GM19463 (cell line): ENCODE results near the gene REXO1.
A peak's percentile ranks its signal among the peaks of the same experiment; 100 is the strongest.

Experiments used
- ATAC-seq: cut with Tn5 transposase; IDR thresholded peaks from one replicate; pipeline ENCODE4 v1.9.1; 2021; ENCODE audit warnings: mild to moderate bottlenecking, moderate library complexity; ENCODE audit not compliant: unreplicated experiment

The REXO1 gene

GRCh38 chr19:1849132-1849474 lies 820 bp upstream of the REXO1 start:
- ATAC-seq, result no peak

- peak; percentile 21 for ATAC-seq
Observed at GRCh38 chr19:1847684-1848398, 442 bp downstream of the REXO1 start.

DNA sequence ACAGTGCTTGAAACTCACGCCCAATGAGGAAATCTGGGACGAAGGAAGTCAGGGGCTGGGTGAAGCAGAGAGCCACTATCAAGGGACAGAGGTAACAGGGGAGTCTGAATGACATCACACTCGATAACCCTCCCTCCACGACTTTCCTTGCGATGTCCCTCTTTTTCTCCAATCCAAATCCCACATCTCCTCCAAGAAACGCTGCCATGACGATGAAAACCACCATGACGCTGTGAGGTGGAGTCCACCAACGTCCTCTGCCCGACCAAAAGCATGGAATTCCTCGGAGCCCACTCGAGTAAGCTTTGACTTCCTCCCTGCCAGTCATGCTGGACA lies 967 bp downstream of the REXO1 start:
- ATAC-seq, result no peak

DNA sequence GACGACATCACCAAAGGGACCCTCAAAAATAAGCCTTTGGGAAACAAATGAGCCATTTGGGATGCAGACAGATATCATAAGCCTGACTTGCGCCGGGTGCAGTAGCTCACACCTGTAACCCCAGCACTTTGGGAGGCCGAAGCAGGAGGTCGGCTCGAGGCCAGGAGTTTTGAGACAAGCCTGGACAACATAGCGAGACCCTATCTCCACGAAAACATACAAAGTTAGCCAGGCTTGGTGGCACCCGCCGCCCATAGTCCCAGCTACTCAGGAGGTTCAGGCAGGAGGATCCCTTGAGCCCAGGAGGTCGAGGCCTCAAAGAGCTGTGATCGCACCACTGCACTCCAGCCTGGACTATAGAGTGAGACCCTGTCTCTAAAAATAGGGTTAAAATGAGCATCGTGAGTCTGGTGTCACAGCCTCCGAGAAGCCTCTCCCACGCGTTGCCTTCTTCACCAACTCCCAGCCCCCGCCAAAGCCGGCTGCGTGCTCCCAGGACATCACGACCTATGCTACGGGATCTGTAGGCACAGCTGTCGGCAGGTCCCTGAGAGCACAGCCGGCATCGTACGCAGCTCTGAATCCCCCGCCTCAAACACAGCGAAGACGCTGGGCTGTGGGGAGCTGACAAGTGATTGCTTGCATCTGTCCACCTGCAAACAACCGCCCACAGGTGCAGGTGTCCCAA lies 1.6 kb downstream of the REXO1 start:
- no peak for ATAC-seq

DNA sequence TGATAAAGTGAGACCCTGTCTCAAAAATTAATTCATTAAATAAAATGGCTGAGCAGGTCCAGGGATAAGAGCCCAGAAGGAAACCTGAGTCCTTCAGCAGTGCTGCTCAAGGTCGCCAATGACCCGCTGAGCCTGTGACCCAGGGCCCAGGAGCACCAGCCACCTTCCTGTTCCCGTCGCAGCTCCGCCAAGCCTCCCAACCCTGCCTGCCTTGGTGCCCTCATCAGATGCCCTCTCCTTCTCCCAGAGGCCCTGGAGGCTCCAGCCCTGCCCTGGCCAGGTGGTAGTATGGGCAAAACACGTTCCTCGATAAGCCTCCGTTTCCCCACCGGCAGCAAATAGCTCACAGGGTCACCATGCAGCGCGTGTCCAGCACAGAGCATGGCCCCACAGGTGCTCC lies 2.6 kb downstream of the REXO1 start:
- no peak for ATAC-seq

DNA sequence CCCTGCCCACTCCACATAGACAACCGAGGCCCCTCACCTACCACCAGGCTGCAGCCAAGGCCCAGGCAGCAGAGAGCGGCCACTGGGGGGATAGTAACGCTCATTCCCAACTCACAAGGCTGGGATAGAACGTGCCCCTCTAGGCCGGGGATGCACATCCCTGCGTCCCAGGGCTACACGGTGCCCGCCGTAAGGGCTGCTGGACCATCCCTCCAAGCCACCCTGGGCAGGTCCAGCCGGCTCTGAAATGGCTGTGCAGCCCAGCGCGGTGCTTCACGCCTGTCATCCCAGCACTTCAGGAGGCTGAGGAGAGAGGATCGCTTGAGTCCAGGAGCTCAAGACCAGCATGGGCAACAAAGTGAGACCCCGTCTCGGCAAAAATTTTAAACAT lies 3.2 kb downstream of the REXO1 start:
- ATAC-seq, result no peak

DNA sequence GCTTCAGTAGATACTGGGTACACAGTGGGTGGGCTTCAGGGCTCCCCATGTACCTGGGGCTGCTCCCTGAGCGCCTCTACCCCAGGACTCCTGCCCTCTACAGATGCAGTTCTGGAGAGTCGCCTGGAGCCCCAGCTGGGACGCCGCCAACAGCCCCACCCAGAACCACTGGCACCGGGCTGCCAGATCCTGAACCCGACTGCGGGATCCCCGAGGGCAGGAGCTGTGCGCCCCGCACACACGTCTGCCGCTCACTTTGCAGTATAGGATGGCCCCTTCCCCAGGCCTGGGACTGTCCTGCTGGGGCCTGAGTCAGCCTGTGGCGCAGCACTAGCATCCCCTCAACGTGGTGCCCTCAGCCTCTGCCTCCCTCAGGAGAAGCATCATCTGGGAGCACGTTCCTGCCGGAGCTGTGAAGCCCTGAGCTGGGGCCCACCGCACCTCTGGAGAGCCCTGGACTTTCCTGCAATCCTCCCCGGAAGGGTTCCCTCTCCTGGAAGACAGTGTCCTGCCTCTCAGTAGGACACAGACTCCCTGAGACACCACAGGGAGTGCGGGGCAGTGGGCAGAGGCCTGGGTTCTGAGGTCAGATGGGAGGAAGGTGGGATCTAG lies 3.7 kb downstream of the REXO1 start:
- ATAC-seq, result no peak

GRCh38 chr19:1843646-1844394 lies 4.5 kb downstream of the REXO1 start:
- no peak for ATAC-seq

DNA sequence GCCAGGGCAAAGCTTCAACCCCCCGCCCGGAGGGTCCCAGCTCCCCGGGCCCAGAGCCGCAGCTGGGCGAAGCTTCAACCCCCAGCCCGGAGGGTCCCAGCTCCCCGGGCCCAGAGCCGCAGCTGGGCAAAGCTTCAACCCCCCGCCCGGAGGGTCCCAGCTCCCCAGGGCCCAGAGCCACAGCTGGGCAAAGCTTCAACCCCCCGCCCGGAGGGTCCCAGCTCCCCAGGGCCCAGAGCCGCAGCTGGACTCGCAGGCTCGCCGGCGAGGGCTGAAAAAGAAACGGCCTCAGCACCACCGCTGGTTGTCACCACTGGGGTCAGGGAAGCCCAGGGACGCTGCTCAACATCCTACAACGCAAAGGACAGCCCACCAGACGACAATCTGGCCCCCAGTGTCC lies 5.2 kb downstream of the REXO1 start:
- ATAC-seq, result no peak

DNA sequence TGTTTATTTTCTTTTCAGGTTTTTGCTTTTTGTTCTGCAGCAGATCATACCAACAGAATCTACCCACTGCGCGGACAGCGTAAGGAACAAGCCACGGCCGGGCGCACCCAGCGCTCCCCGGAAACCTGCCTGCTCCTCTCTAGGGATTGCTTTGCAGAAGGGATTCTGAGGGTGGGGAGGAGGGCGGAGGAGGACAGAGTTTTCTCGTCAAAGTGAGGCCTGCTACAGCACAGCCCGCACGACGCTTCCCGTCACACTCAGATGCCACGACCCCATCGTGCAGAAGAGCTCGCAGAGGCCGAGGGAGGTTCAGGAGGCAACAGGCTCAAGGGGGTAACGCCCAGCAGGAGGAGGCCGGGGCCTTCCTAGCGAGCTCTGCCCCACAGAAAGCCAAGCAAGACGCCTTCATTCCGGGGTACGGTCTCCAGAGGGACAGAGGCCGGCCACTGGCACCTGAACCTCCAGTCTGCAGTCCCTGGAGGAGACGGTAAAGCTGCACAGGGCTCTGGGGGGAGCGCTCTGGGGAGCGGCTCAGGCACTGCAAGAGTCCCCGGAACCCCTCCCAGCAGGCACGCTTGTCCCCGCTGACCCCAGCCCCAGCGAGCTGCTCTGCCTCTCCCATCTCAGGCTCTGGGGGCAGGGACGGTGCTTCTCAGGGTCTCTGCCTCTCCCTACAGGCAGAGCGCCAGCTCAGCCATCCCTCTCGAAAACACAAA lies 6.9 kb downstream of the REXO1 start:
- ATAC-seq, result no peak

DNA sequence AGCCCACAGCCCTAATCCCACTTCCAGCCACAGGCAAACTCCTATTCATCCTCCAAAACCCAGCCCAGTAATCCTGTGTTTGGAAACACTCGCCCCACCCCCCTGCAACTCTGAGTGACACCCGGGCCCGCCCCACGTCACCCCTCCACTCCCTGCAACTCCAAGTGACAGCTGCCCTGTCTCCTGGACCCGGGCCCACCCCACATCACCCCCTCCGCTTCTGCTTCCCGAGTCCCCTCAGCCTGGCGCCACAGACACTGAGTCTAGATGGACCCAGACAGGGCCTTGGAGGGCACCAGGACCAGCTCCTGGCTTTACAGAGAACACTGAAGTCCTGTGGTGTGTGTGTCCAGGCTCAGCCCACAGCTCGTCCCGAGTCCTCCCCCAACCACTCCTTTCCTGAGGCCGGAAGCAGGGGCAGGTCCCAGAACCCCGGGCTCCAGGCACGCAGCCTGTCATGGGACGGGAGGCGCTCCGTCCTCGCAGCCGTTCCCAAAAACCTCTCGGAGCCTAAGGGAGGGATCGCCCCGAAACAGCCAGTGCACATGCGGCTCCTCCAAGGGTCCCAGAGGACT lies 7.7 kb downstream of the REXO1 start:
- ATAC-seq, result no peak

DNA sequence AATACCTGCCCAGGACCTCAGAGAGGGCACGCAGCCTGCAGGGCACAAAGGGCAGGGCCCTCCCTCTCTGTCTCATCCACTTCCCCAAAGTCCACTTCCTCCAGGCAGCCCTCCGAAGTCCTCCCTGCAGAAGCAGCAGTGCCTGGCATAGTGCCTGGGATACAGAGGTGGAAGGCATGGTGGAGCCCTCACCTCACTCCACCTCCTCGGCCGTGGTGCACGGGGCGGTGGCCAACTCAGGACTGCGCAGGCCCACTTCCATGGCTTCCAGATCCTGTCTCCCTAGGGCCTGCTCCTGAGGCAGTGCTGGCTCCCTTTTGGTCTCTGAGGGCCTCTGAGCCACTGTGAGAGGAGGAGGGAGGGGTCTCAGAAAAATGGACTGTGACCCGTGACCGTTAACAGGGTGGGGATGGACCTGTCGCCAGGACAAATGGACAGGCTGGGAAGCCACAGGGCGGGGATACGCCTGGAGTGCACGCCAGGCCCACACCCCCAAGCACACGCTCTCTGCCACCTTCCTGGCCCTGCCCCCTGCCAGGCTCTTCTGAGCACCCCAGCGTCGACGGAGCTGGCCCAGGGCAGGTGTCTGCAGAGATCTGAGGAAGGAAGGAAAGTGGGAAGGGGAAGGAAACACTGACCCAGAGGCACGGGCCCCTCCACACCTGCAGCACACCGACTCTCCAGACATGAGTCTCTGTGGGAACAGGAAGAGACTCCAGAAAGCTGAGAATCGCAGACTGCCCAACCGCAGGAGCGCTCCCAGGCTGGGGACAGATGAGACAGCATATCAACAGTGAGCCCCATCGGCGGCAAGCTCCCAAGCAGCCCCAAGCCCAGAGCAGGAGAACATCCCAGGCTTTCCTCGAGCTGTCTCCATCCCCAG lies 8.4 kb downstream of the REXO1 start:
- no peak for ATAC-seq

DNA sequence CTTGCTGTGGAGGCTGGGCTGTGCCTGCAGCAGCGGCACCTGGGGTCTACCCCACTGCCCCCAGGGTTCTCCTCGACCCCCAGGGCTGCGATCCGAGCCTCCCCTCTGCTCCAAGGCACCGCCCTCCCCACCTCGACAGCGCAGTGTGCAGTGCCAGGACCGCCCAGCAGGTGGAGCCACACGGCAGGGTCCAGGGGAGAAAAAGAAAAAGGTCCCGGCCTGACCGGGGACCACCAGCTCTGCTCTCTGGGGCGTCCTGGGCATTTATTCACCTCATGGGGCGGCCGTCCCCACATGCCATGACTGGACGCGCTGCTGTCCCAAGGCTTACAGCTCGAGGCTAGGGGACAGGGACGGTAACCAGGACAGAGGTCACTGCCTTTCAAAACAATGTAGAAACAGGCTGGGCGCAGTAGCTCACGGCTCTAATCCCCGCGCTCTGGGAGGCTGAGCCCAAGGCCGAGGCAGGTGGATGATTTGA lies 10.6 kb downstream of the REXO1 start:
- no peak for ATAC-seq

GRCh38 chr19:1837222-1837565 lies 11.1 kb downstream of the REXO1 start:
- no peak for ATAC-seq

DNA sequence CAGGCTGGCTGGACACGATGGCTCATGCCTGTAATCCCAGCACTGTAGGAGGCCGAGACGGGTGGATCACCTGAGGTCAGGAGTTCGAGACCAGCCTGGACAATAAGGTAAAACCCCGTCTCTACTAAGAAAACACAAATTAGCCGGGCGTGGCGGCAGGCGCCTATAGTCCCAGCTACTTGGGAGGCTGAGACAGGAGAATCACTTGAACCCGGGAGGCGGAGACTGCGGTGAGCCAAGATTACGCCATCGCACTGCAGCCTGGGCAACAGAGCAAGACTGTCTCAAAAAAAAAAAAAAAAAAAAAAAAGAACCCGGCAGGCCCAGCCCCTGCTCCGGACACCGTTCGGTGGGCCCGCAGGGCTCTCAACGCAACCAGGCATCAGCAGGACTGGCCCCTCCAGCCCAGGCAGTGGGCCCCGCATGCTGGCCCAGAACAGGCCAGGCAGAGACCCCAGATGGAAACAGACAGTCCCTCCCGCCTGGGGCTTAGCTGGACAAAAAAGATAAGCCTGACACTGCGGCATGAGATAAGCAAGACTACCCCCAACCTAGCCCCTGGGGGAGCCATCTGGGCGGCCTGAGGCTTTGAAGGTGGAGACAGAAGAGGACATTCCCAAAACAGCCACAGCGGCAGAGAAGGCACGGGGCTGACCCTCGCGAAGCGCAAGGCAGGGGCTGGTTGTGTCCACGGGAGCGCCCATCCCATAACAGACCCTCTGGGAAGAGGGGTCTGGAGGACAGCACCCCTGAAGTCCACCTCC lies 11.6 kb downstream of the REXO1 start:
- ATAC-seq, result no peak

DNA sequence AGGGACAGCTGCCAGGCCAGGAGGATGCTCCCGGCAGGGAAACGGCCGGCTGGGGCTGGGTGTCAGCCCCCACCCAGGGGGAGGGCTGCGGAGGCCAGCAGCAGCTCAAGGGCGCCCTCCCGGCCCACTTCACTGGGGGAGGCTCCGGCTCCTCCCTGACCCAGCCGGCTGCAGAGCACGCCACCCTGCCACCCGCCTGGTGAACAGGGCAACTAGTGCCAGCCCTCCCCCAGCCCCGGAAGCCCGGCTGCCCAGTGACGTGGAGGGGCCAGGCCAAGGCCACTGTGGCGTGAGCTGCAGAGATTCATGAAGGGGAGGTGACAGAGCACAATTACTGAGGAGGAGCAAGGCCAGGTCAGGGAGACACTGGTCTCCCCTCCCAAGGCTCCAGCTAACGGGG lies 14.7 kb downstream of the REXO1 start:
- ATAC-seq, result no peak

- ATAC-seq, result no peak
Observed at GRCh38 chr19:1832046-1832663, 16.1 kb downstream of the REXO1 start.

DNA sequence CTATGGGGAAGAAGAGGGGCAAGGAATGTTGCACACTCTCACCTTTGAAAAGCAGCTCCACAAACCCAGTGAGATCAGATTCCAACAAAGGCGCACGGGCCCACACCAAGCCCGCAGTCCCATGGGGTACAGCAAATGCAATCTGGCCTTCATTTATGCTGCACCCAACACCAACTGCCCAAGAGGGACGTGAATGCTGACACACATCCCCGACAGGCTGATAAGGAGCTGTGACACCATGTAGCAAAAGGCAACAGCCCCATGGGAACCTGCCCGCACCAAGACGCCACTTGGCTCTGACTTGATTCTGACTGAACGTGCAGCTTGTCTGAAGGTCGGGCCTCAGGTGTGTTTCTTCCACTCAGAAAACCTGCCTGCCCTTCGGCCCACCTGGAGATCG lies 17.3 kb downstream of the REXO1 start:
- no peak for ATAC-seq

- ATAC-seq, result no peak
Observed at GRCh38 chr19:1830568-1830967, 17.7 kb downstream of the REXO1 start.
